Activated CD8-positive, alpha-beta memory T cell treated with anti-CD3 and anti-CD28 coated beads, Interleukin-2, amount 10 ng/mL, durations not matched to agents 7 days and 5 days (primary cell): ENCODE results near the gene MACROD2. TPM values are rescaled to one million over a fixed set of nuclear protein-coding genes. Genes with fewer than 3 reads are reported as not detected.

Experiments used
- ATAC-seq: fragments of 150-1000 bp; cut with Tn5 transposase; one replicate; pipeline ENCODE4 v1.10.0; 2021; ENCODE audit warnings: moderate library complexity
- CTCF ChIA-PET: fragments of 350-600 bp; sonication (Branson Sonifier 250); formaldehyde crosslinking; loops from one replicate; lab custom pipeline; 2021; ENCODE audit warnings: antibody characterized with exemption; lab: Charles Lee
- DNase-seq: peaks from one replicate; pipeline ENCODE4 v3.0.0-alpha.2; 2020
- H3K27ac Mint-ChIP-seq: one replicate; pipeline ENCODE4 v1.8.0; 2021; ENCODE audit warnings: mild to moderate bottlenecking, mixed read lengths
- H3K27me3 Mint-ChIP-seq: one replicate; pipeline ENCODE4 v1.8.0; 2021; ENCODE audit warnings: mixed read lengths
- H3K36me3 Mint-ChIP-seq: one replicate; pipeline ENCODE4 v1.8.0; 2021; ENCODE audit warnings: mild to moderate bottlenecking, mixed read lengths
- H3K4me1 Mint-ChIP-seq: one replicate; pipeline ENCODE4 v1.8.0; 2021; ENCODE audit warnings: mixed read lengths
- H3K4me3 Mint-ChIP-seq: one replicate; pipeline ENCODE4 v1.8.0; 2021; ENCODE audit warnings: mild to moderate bottlenecking, moderate library complexity, mixed read lengths
- H3K9me3 Mint-ChIP-seq: one replicate; pipeline ENCODE4 v1.8.0; 2022; ENCODE audit warnings: low read depth, mixed read lengths
- total RNA-seq, 2 experiments: library from RNA; stranded (reverse); gene quantifications; one replicate each; pipeline ENCODE4 v1.2.3, GENCODE V29; 2021

The MACROD2 gene
- total RNA-seq, 2 experiments from 2014 or later: not detected

GRCh38 chr20:16095226-16095625 is 2099.9 kb downstream of the MACROD2 start:
- CTCF ChIA-PET: no interaction called here
- H3K4me3 Mint-ChIP-seq: no peak overlapping the region
- H3K4me1 Mint-ChIP-seq: no peaks in the 10 kb centered on the region
- no peak for ATAC-seq
- H3K36me3 Mint-ChIP-seq: no peaks in the 10 kb centered on the region
- DNase-seq: no peak
- H3K27me3 Mint-ChIP-seq: no peaks in the 10 kb centered on the region
- H3K27ac Mint-ChIP-seq: no peak overlapping the region
- peaks cover 3% of the 10 kb centered on the region for H3K9me3 Mint-ChIP-seq

GRCh38 chr20:16096756-16097326 is 2101.5 kb downstream of the MACROD2 start:
- DNase-seq: no peak
- CTCF ChIA-PET: no interaction called here
- H3K4me1 Mint-ChIP-seq: no peaks in the 10 kb centered on the region
- H3K27ac Mint-ChIP-seq: no peak overlapping the region
- ATAC-seq: no peak
- no peaks in the 10 kb centered on the region for H3K27me3 Mint-ChIP-seq
- H3K9me3 Mint-ChIP-seq: peaks cover 3% of the 10 kb centered on the region
- no peaks in the 10 kb centered on the region for H3K36me3 Mint-ChIP-seq
- H3K4me3 Mint-ChIP-seq: no peak overlapping the region

DNA sequence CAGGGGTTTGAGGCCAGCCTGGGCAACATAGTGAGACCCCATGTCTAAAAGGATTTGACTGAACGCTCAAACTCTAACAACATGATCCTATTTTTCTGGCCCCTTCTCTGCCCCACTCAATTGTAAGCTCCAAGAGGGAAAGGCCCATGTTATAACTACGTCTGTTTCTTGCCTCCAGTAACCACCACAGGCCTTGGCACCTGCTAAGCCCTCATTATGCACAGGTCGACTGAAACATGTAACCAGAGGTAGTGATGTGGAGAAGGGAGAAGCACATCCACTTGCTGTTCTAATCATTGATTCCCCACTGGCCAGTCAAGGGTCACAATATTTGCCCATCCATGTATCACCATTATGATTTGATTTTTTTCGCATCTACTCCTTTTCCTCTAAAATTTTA is 2102.5 kb downstream of the MACROD2 start:
- CTCF ChIA-PET: no interaction called here
- no peaks in the 10 kb centered on the region for H3K27me3 Mint-ChIP-seq
- DNase-seq (no peak), ATAC-seq (no peak)
- H3K27ac Mint-ChIP-seq: no peak overlapping the region
- H3K4me1 Mint-ChIP-seq: no peaks in the 10 kb centered on the region
- H3K4me3 Mint-ChIP-seq: no peak overlapping the region
- H3K9me3 Mint-ChIP-seq: peaks cover 3% of the 10 kb centered on the region
- H3K36me3 Mint-ChIP-seq: no peaks in the 10 kb centered on the region

- ATAC-seq (no peak), DNase-seq (no peak)
- H3K4me3 Mint-ChIP-seq: no peak overlapping the region
- H3K27ac Mint-ChIP-seq: no peak overlapping the region
- H3K4me1 Mint-ChIP-seq: no peaks in the 10 kb centered on the region
- no peaks in the 10 kb centered on the region for H3K36me3 Mint-ChIP-seq
- CTCF ChIA-PET: no interaction called here
- peaks cover 3% of the 10 kb centered on the region for H3K9me3 Mint-ChIP-seq
- no peaks in the 10 kb centered on the region for H3K27me3 Mint-ChIP-seq
Observed at GRCh38 chr20:16098890-16099639, 2103.7 kb downstream of the MACROD2 start.

DNA sequence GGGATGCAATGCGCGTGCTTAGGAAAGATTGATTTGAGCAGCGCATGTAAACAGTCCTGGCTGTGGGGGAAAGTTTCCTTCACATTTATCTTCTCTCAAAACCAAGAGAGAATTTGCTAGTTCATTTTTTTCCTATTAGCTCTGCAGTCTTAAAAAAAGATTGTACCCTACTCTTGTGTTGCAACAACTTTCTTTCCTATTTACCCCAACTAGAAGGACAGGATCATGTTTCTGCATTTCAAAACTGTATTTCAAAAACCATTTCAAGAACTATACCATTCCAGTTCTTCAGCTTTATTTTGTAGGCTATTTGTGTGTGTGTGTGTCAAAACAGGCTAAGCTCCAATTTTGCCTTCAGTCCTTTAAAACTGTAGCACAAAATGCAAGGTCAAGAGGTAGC is 2104.8 kb downstream of the MACROD2 start:
- H3K9me3 Mint-ChIP-seq: peaks cover 3% of the 10 kb centered on the region
- no peak for DNase-seq
- ATAC-seq: no peak
- no peak overlapping the region for H3K4me3 Mint-ChIP-seq
- H3K36me3 Mint-ChIP-seq: no peaks in the 10 kb centered on the region
- no peak overlapping the region for H3K27ac Mint-ChIP-seq
- no peaks in the 10 kb centered on the region for H3K27me3 Mint-ChIP-seq
- no peaks in the 10 kb centered on the region for H3K4me1 Mint-ChIP-seq
- CTCF ChIA-PET: no interaction called here

- H3K27ac Mint-ChIP-seq: no peak overlapping the region
- no peak overlapping the region for H3K4me3 Mint-ChIP-seq
- no peaks in the 10 kb centered on the region for H3K4me1 Mint-ChIP-seq
- DNase-seq (no peak), ATAC-seq (no peak)
- CTCF ChIA-PET: no interaction called here
- H3K36me3 Mint-ChIP-seq: no peaks in the 10 kb centered on the region
- no peaks in the 10 kb centered on the region for H3K27me3 Mint-ChIP-seq
- peaks cover 5% of the 10 kb centered on the region for H3K9me3 Mint-ChIP-seq
Observed at GRCh38 chr20:16100767-16101166, 2105.5 kb downstream of the MACROD2 start.

Other genes with a start within 250 kb of the MACROD2 start
- gene ESF1, start 210.6 kb upstream of the MACROD2 start, total RNA-seq: 10 to 100 TPM; 11.8 to 17.3 TPM
- gene NDUFAF5, start 210.5 kb upstream of the MACROD2 start, total RNA-seq: 10 to 100 TPM; 29.7 to 31.2 TPM
- not detected for gene SEL1L2, start 4.9 kb upstream of the MACROD2 start, total RNA-seq